Lung microvascular endothelial cell (primary cell): ENCODE data around the gene FAM162A. TPM values are rescaled to one million over a fixed set of nuclear protein-coding genes. Genes with fewer than 3 reads are reported as not detected.
"Not testable (repeated sequence)": the region's sequence is repeated elsewhere in the genome, so short reads cannot be mapped to it uniquely, and the experiment has no call there.

Experiments
- DNase-seq, 2 donors: peaks; one replicate each; pipeline versions ENCODE4 v3.0.0 to v3.0.0-alpha.2; 2010; ENCODE audit warnings: low read depth in 2 of 2
- total RNA-seq: library from RNA; depleted of rRNA; stranded (reverse); fragments of >200 nt; gene quantifications from 2 replicates; pipeline ENCODE4 v1.2.1, GENCODE V29; 2014

FAM162A gene
- total RNA-seq, 1 donor from 2014 or later: 6.5 TPM

DNA sequence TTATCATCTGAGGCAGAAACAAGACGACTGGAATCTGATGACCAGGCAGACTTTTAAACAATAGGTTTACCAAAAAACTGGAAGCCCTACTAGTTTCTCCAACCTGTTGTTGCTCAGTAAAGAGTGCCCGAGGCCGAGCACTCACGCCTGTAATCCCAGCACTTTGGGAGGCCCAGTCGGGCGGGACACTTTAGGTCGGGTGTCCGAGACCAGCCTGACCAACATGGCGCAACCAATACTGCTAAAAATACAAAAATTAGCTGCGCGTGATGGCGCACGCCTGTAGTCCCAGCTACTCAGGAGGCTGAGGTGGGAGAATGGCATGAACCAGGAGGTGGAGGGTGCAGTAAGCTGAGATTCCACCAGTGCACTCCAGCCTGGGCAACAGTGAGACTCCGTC, 33.0 kb downstream of the FAM162A start:
- DNase-seq: peak in 1 of 2 donors; percentile 19

DNA sequence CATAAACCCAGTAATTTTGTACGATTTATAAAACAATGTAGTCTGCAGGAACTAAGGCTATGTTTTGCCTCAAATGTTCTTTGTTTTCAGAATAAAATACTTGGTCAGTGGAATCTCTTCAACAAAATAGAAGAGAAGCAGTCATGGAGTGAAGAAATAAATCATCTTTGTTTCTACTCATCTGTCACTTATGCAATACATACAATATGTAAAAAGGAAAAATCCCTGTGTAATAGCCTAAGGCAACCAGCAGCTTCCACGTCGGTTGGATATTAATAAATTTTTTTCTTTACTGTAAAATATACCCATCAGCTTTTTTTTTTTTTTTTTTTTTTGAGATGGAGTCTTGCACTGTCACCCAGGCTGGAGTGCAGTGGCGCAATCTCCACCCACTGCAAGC, 37.1 kb downstream of the FAM162A start:
- no peak for DNase-seq

DNA sequence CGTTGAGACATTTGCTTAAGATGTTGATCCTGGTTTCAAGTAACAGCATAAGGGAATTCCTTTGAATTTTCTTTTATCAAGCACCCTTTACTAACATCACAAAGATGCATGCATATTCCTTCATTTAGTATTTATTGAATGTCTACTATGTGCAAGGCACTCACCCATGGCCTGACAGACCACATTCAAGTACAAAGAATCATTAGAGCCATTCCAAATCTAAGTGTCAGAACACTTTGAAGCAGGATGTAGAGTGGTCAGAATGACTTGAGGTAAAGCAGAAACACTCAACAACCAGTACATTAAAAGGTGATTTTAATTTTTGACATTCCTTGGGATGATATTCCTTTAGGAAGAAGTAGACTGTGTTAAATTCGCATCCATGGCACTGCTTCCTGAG, 37.9 kb downstream of the FAM162A start:
- DNase-seq: no peak

GRCh38 chr3:122427857-122428471, 44.0 kb downstream of the FAM162A start:
- no peak for DNase-seq

DNA sequence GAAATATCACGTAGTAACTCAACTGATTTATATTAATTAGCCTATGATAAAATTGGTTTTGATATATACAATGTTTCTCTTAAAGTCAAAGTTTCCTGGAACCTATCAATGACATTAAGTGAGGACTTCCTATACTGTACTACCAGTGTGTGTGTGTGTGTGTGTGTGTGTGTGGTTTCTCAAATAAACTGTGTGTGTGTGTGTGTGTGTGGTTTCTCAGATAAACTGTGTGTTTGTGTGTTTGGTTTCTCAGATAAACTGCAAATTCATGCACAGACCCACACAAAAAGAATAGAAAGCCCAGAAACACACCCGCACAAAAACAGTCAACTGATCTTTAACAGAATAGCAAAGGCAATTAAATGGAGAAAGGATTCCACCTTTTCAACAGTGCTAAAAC, 46.4 kb downstream of the FAM162A start:
- DNase-seq: no peak

GRCh38 chr3:122435950-122436349, 52.0 kb downstream of the FAM162A start:
- no peak for DNase-seq

- no peak for DNase-seq
Measured at GRCh38 chr3:122443090-122443489, 59.1 kb downstream of the FAM162A start.

DNA sequence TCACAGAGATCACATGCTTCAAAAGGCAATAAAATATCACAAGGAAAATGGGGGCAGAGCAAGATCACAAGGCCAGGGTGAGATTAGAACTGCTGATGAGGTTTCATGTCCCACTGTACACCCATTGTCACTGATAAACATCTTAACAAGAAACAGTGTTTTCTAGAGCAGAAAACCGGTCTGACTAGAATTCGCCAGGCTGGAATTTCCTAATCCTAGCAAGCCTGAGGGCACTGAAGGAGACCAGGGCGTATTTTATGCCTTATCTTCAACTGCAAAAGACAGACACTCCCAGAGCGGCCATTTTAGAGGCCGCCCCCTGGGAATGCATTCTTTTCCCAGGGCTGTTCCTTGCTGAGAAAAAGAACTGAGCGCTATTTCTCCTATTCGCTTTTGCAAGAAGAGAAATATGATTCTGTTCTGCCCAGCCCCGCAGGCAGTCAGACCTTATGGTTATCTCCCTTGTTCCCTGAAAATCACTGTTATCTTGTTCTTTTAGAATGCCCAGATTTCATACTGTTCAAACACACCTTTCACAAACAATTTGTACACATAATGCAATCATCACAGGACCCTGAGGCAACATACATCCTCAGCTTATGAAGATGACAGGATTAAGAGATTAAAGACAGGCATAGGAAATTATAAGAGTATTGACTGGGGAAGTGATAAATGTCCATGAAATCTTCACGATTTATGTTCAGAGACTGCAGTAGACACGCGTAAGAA, 59.9 kb downstream of the FAM162A start:
- not testable (repeated sequence) for DNase-seq

DNA sequence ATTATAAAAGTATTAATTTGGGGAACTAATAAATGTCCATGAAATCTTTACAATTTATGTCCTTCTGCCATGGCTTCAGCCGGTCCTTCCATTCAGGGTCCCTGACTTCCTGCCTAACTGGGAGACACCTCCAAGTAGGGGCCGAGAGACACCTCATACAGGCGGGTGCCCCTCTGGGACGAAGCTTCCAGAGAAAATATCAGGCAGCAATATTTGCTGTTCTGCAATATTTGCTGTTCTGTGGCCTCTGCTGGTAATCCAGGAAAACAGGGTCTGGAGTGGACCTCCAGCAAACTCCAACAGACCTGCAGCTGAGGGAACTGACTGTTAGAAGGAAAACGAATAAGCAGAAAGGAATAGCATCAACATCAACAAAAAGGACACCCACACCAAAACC, 60.5 kb downstream of the FAM162A start:
- DNase-seq: not testable (repeated sequence)

GRCh38 chr3:122448218-122448617, 64.2 kb downstream of the FAM162A start:
- not testable (repeated sequence) for DNase-seq

DNA sequence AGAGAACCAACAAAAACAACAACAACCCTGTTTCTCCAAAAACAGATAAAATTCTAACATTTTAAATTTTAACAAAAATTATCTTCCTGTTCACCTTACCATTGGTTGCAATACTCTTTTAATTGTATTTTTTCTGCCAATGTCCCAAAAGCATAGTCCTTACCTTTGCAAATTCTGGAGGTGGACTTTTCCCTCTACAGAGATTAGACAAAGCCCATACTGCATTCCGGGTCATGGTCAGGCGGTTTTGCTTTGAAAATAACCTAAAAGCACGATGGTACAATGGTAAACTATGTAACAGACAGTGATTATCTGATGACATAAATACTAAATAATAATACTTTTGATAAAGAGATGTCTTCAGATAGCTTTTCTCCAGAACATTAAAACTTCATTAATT, 67.4 kb downstream of the FAM162A start:
- no peak for DNase-seq

DNA sequence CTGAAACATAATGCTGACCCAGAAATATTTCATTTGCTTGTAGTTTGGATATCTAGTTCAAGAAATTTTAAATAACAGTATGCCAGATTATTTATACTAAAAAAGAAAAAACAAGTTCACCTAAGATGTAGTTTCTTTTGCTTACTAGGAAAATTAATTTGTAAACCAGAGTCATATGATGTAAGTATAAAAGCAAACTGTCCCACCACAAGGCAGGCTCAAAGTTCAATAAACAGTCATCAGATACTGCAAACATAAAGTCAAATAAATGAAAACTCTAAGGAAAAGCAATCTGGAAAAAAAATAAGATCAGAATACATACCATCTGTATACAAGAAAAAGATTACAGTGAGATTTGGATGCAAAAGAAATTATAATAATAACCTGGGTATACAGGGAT, 72.1 kb downstream of the FAM162A start:
- DNase-seq: no peak

- DNase-seq: no peak
Measured at GRCh38 chr3:122457706-122458105, 73.7 kb downstream of the FAM162A start.

DNA sequence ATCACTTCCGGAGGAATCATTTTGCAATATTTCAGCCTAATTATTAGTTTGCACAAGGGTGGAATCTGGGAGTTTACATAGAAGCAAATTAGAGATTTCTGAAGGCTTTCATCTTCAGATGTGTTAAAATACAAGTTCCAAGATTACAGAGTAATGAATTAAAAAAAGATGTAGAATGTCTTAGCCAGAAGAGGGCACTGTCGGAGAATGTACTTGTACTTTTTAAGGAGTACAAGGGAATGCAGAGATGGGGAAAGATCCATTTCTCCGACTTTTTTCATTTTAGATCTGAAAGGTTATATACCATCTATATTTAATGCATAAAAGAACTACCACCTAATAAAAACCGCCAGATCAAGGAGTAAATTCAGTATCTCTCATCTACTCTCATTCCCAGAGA, 75.0 kb downstream of the FAM162A start:
- peak; percentile 10 to 69 for DNase-seq

DNA sequence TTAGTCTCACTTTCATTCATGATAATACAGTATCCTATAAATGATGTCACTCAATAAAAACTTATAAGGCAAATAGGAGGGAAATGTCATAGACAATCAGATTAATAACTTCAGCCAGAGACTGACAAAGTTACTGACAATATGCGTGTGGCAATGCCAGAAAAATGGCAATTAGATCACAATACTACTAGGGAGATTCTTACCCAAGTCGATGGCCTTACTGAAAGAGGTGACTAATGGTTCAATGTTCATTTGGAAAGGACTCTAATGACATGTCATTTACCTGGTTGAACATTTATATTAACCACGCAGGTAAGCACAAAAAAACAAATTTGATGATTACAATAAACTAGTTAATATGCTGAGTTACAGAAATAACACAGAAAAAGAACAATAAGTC, 77.8 kb downstream of the FAM162A start:
- DNase-seq: no peak

Other genes with a start within 250 kb of the FAM162A start
- not detected in 2 replicates for gene CASR, start 200.5 kb upstream of the FAM162A start, total RNA-seq
- gene CSTA, start 58.9 kb upstream of the FAM162A start, total RNA-seq: not detected in 2 replicates
- gene MIX23, start 951 bp upstream of the FAM162A start, total RNA-seq: 22.2 and 25.6 TPM in 2 replicates
- gene WDR5B, start 31.9 kb downstream of the FAM162A start, total RNA-seq: 2.6 and 3.8 TPM in 2 replicates
- 19.8 and 20.6 TPM in 2 replicates for gene KPNA1, start 130.8 kb downstream of the FAM162A start, total RNA-seq
- gene PARP9, start 180.1 kb downstream of the FAM162A start, total RNA-seq: 12.2 and 12.3 TPM in 2 replicates
- gene DTX3L, start 180.2 kb downstream of the FAM162A start, total RNA-seq: 14.7 and 15.0 TPM in 2 replicates
- 0.40 and 0.44 TPM in 2 replicates for gene PARP15, start 193.5 kb downstream of the FAM162A start, total RNA-seq